Spleen (tissue), 11 donors: ENCODE measurements around the gene ZNF22. TPM values are rescaled to one million over a fixed set of nuclear protein-coding genes. Genes with fewer than 3 reads are reported as not detected.
A peak's percentile ranks its signal among the peaks of the same experiment; 100 is the strongest.

Source experiments
- DNase-seq: peaks from one replicate; pipeline ENCODE4 v3.0.0-alpha.2; 2020
- H3K27ac ChIP-seq, 8 donors: fragments of 200-600 bp; sonication (generic) in 7 of 8; 1 replicate in 4 of 8; 2 replicates in 4 of 8; pipeline versions ENCODE4 v1.5.0 to v1.8.0; 2016 to 2021; ENCODE audit warnings: inconsistent platforms in 4 of 8, mild to moderate bottlenecking in 4 of 8, moderate library complexity in 1 of 8
- H3K27me3 ChIP-seq, 7 donors: fragments of 200-600 bp; sonication (generic) in 6 of 7; replicated peaks in 1 of 7; 1 replicate in 4 of 7; 2 replicates in 3 of 7; pipeline versions ENCODE4 v1.5.0 to v1.8.0; 2016 to 2021; ENCODE audit warnings: inconsistent platforms in 3 of 7, mild to moderate bottlenecking in 1 of 7
- H3K36me3 ChIP-seq, 6 donors: fragments of 200-600 bp; sonication (generic) in 5 of 6; 1 replicate in 4 of 6; 2 replicates in 2 of 6; pipeline versions ENCODE4 v1.5.0 to v1.8.0; 2016 to 2021; ENCODE audit warnings: inconsistent platforms in 2 of 6
- H3K4me1 ChIP-seq, 6 donors: fragments of 200-600 bp; sonication (generic) in 5 of 6; 1 replicate in 3 of 6; 2 replicates in 3 of 6; pipeline versions ENCODE4 v1.5.0 to v1.8.0; 2016 to 2021; ENCODE audit warnings: inconsistent platforms in 3 of 6
- H3K4me3 ChIP-seq, 8 donors: fragments of 200-600 bp; sonication (generic) in 7 of 8; 1 replicate in 4 of 8; 2 replicates in 4 of 8; pipeline versions ENCODE4 v1.5.0 to v1.8.0; 2016 to 2021; ENCODE audit warnings: inconsistent platforms in 4 of 8, mild to moderate bottlenecking in 4 of 8, moderate library complexity in 2 of 8
- H3K9me3 ChIP-seq, 8 donors: fragments of 200-600 bp; sonication (generic) in 7 of 8; 1 replicate in 4 of 8; 2 replicates in 4 of 8; pipeline versions ENCODE4 v1.5.0 to v1.8.0; 2016 to 2021; ENCODE audit warnings: inconsistent platforms in 4 of 8
- CTCF ChIP-seq, 11 experiments: fragments of 200-600 bp in 7 of 11; fragments of 450-650 bp in 4 of 11; sonication (generic) in 4 of 11; IDR thresholded peaks in 8 of 11; conservative IDR thresholded peaks in 3 of 11; 1 replicate in 7 of 11; 2 replicates in 4 of 11; pipeline versions ENCODE4 v1.4.0 to v1.8.0; 2016 to 2021; ENCODE audit warnings: antibody characterized with exemption in 11 of 11, inconsistent platforms in 4 of 11, mild to moderate bottlenecking in 1 of 11
- POLR2A ChIP-seq, 3 donors: fragments of 450-650 bp; IDR thresholded peaks; one replicate each; pipeline ENCODE4 v1.5.1; 2017; ENCODE audit warnings: antibody characterized with exemption in 3 of 3, mild to moderate bottlenecking in 1 of 3
- POLR2AphosphoS5 ChIP-seq, 3 donors: sonication (generic); formaldehyde crosslinking; IDR thresholded peaks; one replicate each; pipeline ENCODE4 v1.5.1; 2017; ENCODE audit warnings: antibody characterized with exemption in 3 of 3
- WGBS, 5 donors: extraction: QIAGEN DNeasy Blood & Tissue Kit in 3 of 5; methylation state at CpG; one replicate each; pipeline versions ENCODE4 v1.1.5 to v1.1.7; 2013 to 2018; 5-methylcytosine and 5-hydroxymethylcytosine counted together
- intact Hi-C: fragments of 100-400 bp; cut with DNase I; formaldehyde crosslinking; loops from one replicate; pipeline ENCODE4 v1.15.0; 2023; ENCODE audit warnings: low total_unique reads
- polyA plus RNA-seq, 3 donors: library from polyadenylated mRNA; stranded (reverse); fragments of 200-250 nt; gene quantifications; one replicate each; pipeline ENCODE4 v1.2.1, GENCODE V29; 2013
- total RNA-seq, 7 donors: library from RNA; depleted of rRNA in 3 of 7; stranded (reverse); fragments of >200 nt in 3 of 7; fragmentation: NEBNext Ultra II Directional in 4 of 7; extraction: Animal tissue kit (Norgen Biotek cat#: 25700) in 4 of 7; gene quantifications; one replicate each; pipeline versions ENCODE4 v1.1.0 to v1.2.1, GENCODE V29; 2016 to 2021
- donor health status: healthy with polysubstance abuse.
- donor health status: DM: no; HTN: no; CAD: no; lungs with moderate emphysema.
- donor health status: DM: no; HTN: no; CAD: no.
- donor health status: Bipolar disorder and iron deficiency.
- donor health status: healthy.
- donor health status: DM: no; HTN: no; CAD: no.
- donor health status: DM: yes; HTN: yes; CAD: no.

ZNF22 gene
- total and polyA plus RNA-seq, 10 donors, result 22.7 to 33.6 (median 26.0) TPM

- peaks cover 38 to 100% (median 75%) of the 10 kb centered on the region in 6 donors for H3K4me1 ChIP-seq
- TF ChIP-seq CTCF (IDR thresholded peaks at IDR 0.05 in 8 of 11, conservative IDR thresholded peaks at IDR 0.05 in 3 of 11) (peak in 3 of 11 experiments; percentile 13 to 31 (median 22)), POLR2A (IDR thresholded peaks at IDR 0.05) (no peak)
These were observed 33.8 kb upstream of the ZNF22 start for GRCh38 chr10:44966816-44967509.

GRCh38 chr10:44967616-44968015, 33.1 kb upstream of the ZNF22 start:
- WGBS, 5 donors, result 33 to 58% (median 45%) methylated on average over 4 of the region's 4 CpGs
- TF ChIP-seq POLR2AphosphoS5 (IDR thresholded peaks at IDR 0.05), result no peak
- no peak for TF ChIP-seq POLR2A (IDR thresholded peaks at IDR 0.05)
- no peak for TF ChIP-seq CTCF (IDR thresholded peaks at IDR 0.05 in 8 of 11, conservative IDR thresholded peaks at IDR 0.05 in 3 of 11)
- DNase-seq, result peak; percentile 78
- intact Hi-C loops, result no loop called here
- peak overlapping the region in 7 of 8 donors; percentile 6 to 93 (median 85) for H3K27ac ChIP-seq
- H3K4me3 ChIP-seq, result no peak overlapping the region
- H3K4me1 ChIP-seq, result peaks cover 37 to 99% (median 70%) of the 10 kb centered on the region in 6 donors
- H3K36me3 ChIP-seq, result peaks cover 0 to 31% (median 0%) of the 10 kb centered on the region in 6 donors
- no peaks in the 10 kb centered on the region for H3K27me3 ChIP-seq
- H3K9me3 ChIP-seq, result no peaks in the 10 kb centered on the region

More at GRCh38 chr10:44966816-44967509, 33.8 kb upstream of the ZNF22 start:
- intact Hi-C loops, result no loop called here
- Histone ChIP-seq H3K36me3 (peaks cover 0 to 24% (median 0%) of the 10 kb centered on the region in 6 donors), H3K4me3 (no peak overlapping the region), H3K9me3 (no peaks in the 10 kb centered on the region), H3K27me3 (no peaks in the 10 kb centered on the region), H3K27ac (peak overlapping the region; percentile 6 to 93 (median 78))
- WGBS, 5 donors, result 82 to 88% (median 85%) methylated on average over 5 to 8 of the region's 8 CpGs
- DNase-seq, result peak; percentile 68

GRCh38 chr10:44968091-44968490, 32.6 kb upstream of the ZNF22 start:
- peaks cover 0 to 35% (median 0%) of the 10 kb centered on the region in 6 donors for H3K36me3 ChIP-seq
- H3K27me3 ChIP-seq, result no peaks in the 10 kb centered on the region
- peaks cover 36 to 99% (median 69%) of the 10 kb centered on the region in 6 donors for H3K4me1 ChIP-seq
- intact Hi-C loops, result no loop called here
- peak overlapping the region in 1 of 8 donors; percentile 7 for H3K4me3 ChIP-seq
- H3K9me3 ChIP-seq, result no peaks in the 10 kb centered on the region
- WGBS, 5 donors, result 6 to 19% (median 14%) methylated on average over 3 of the region's 3 CpGs
- peak; percentile 82 for DNase-seq
- H3K27ac ChIP-seq, result peak overlapping the region in 7 of 8 donors; percentile 6 to 93 (median 85)
- no peak for TF ChIP-seq POLR2A (IDR thresholded peaks at IDR 0.05)
- TF ChIP-seq POLR2AphosphoS5 (IDR thresholded peaks at IDR 0.05), result peak in 1 of 3 donors; percentile 45

- H3K36me3 ChIP-seq, result peaks cover 0 to 37% (median 0%) of the 10 kb centered on the region in 6 donors
- H3K4me3 ChIP-seq, result peak overlapping the region in 1 of 8 donors; percentile 7
- peak; percentile 16 to 28 (median 20) for TF ChIP-seq POLR2AphosphoS5 (IDR thresholded peaks at IDR 0.05)
- TF ChIP-seq POLR2A (IDR thresholded peaks at IDR 0.05), result no peak
- TF ChIP-seq CTCF (IDR thresholded peaks at IDR 0.05 in 8 of 11, conservative IDR thresholded peaks at IDR 0.05 in 3 of 11), result no peak
- 41 to 61% (median 46%) methylated on average over 11 of the region's 11 CpGs for WGBS, 5 donors
- H3K27me3 ChIP-seq, result no peaks in the 10 kb centered on the region
- peaks cover 35 to 99% (median 69%) of the 10 kb centered on the region in 6 donors for H3K4me1 ChIP-seq
- no peaks in the 10 kb centered on the region for H3K9me3 ChIP-seq
- intact Hi-C loops, result no loop called here
- peak overlapping the region in 7 of 8 donors; percentile 28 to 93 (median 85) for H3K27ac ChIP-seq
- peak; percentile 84 for DNase-seq
These were observed 32.0 kb upstream of the ZNF22 start for GRCh38 chr10:44968500-44969400.
